ENCODE results near the gene HS3ST4. TPM values are rescaled to one million over a fixed set of nuclear protein-coding genes. Genes with fewer than 3 reads are reported as not detected.

Gene HS3ST4
- total RNA-seq, 1 donor from 2014 or later, result 1.5 TPM

- Histone ChIP-seq H3K9me3 (no peaks in the 10 kb centered on the region), H3K4me1 (no peaks in the 10 kb centered on the region), H3K4me3 (no peak overlapping the region), H3K36me3 (no peaks in the 10 kb centered on the region), H3K27me3 (no peaks in the 10 kb centered on the region), H3K27ac (no peak overlapping the region)
- TF ChIP-seq POLR2AphosphoS5 (IDR thresholded peaks at IDR 0.05; ENCODE audit: insufficient read depth in 1 of 2, low read depth in 1 of 2) (no peak), POLR2A (IDR thresholded peaks at IDR 0.05) (no peak), CTCF (IDR thresholded peaks at IDR 0.05) (no peak)
- no peak for DNase-seq (ENCODE audit: extremely low spot score in 2 of 2)
- intact Hi-C loops (cut with DNase I), result no loop called here
Observed at GRCh38 chr16:25713785-25714570, 22.2 kb downstream of the HS3ST4 start.

- no peak overlapping the region for H3K4me3 ChIP-seq
- DNase-seq (ENCODE audit: extremely low spot score in 2 of 2), result no peak
Observed at GRCh38 chr16:25716186-25716585, 24.4 kb downstream of the HS3ST4 start.

GRCh38 chr16:25721439-25721838, 29.7 kb downstream of the HS3ST4 start:
- Histone ChIP-seq H3K27me3 (no peaks in the 10 kb centered on the region), H3K36me3 (no peaks in the 10 kb centered on the region), H3K27ac (no peak overlapping the region), H3K9me3 (no peaks in the 10 kb centered on the region), H3K4me1 (no peaks in the 10 kb centered on the region), H3K4me3 (no peak overlapping the region)
- TF ChIP-seq CTCF (IDR thresholded peaks at IDR 0.05) (no peak), POLR2AphosphoS5 (IDR thresholded peaks at IDR 0.05; ENCODE audit: insufficient read depth in 1 of 2, low read depth in 1 of 2) (no peak), POLR2A (IDR thresholded peaks at IDR 0.05) (no peak)
- intact Hi-C loops (cut with DNase I), result no loop called here
- no peak for DNase-seq (ENCODE audit: extremely low spot score in 2 of 2)

More at GRCh38 chr16:25716186-25716585, 24.4 kb downstream of the HS3ST4 start:
- no peak for TF ChIP-seq CTCF (IDR thresholded peaks at IDR 0.05)
- Histone ChIP-seq H3K36me3 (no peaks in the 10 kb centered on the region), H3K27ac (no peak overlapping the region), H3K4me1 (no peaks in the 10 kb centered on the region), H3K9me3 (no peaks in the 10 kb centered on the region), H3K27me3 (no peaks in the 10 kb centered on the region)
- intact Hi-C loops (cut with DNase I), result no loop called here

GRCh38 chr16:25726430-25727098, 34.8 kb downstream of the HS3ST4 start:
- H3K9me3 ChIP-seq, result no peaks in the 10 kb centered on the region
- no peaks in the 10 kb centered on the region for H3K36me3 ChIP-seq
- no peak overlapping the region for H3K27ac ChIP-seq
- TF ChIP-seq POLR2AphosphoS5 (IDR thresholded peaks at IDR 0.05; ENCODE audit: insufficient read depth in 1 of 2, low read depth in 1 of 2), result no peak
- TF ChIP-seq POLR2A (IDR thresholded peaks at IDR 0.05), result no peak
- TF ChIP-seq CTCF (IDR thresholded peaks at IDR 0.05), result no peak
- H3K4me3 ChIP-seq, result no peak overlapping the region
- H3K27me3 ChIP-seq, result no peaks in the 10 kb centered on the region
- no peak for DNase-seq (ENCODE audit: extremely low spot score in 2 of 2)
- H3K4me1 ChIP-seq, result no peaks in the 10 kb centered on the region
- intact Hi-C loops (cut with DNase I), result no loop called here

Measured in vagina (tissue), 2 donors.